ENCODE measurements around the gene ZNF335.

- no peak for TF ChIP-seq CTCF (IDR thresholded peaks at IDR 0.05; ENCODE audit: borderline replicate concordance, extremely low read depth, low read length, poor library complexity, severe bottlenecking)
- TF ChIP-seq EZH2 (IDR thresholded peaks at IDR 0.05; ENCODE audit: borderline replicate concordance, low read depth, low read length, severe bottlenecking), result no peak
Observed at GRCh38 chr20:45964006-45964400, 8.0 kb downstream of the ZNF335 start.

Measured in DND-41 (cell line).